Activated T-helper 9 cell treated with anti-CD3 and anti-CD28 coated beads, Interleukin-2, amount 50 U/mL, for 16 hours (primary cell): ENCODE results near the gene FGR.

Experiments
- DNase-seq: peaks from one replicate; pipeline ENCODE4 v3.0.0-alpha.2; 2020; ENCODE audit warnings: low read depth

FGR gene

GRCh38 chr1:27615346-27616192 is 19.4 kb downstream of the FGR start:
- no peak for DNase-seq

GRCh38 chr1:27614625-27615344 is 20.2 kb downstream of the FGR start:
- DNase-seq = no peak

GRCh38 chr1:27614043-27614624 is 20.9 kb downstream of the FGR start:
- DNase-seq = no peak

GRCh38 chr1:27612718-27613117 is 22.3 kb downstream of the FGR start:
- no peak for DNase-seq

- DNase-seq = no peak
Observed at GRCh38 chr1:27611450-27611849, 23.5 kb downstream of the FGR start.

GRCh38 chr1:27609618-27610240 is 25.3 kb downstream of the FGR start:
- no peak for DNase-seq

GRCh38 chr1:27609210-27609555 is 25.8 kb downstream of the FGR start:
- DNase-seq = no peak

- DNase-seq = no peak
Observed at GRCh38 chr1:27607239-27607804, 27.7 kb downstream of the FGR start.

- DNase-seq = no peak
Observed at GRCh38 chr1:27606708-27607238, 28.2 kb downstream of the FGR start.

GRCh38 chr1:27605796-27606707 is 28.9 kb downstream of the FGR start:
- peak; percentile 42 for DNase-seq

- no peak for DNase-seq
Observed at GRCh38 chr1:27605300-27605766, 29.7 kb downstream of the FGR start.

GRCh38 chr1:27604579-27605299 is 30.2 kb downstream of the FGR start:
- DNase-seq = no peak

- peak; percentile 84 for DNase-seq
Observed at GRCh38 chr1:27603681-27604578, 31.1 kb downstream of the FGR start, which contains the start of gene AHDC1. Gene AHDC1 (minus strand): TSS chr1:27604144. CDS start chr1:27552115, 52,029 bp downstream.

GRCh38 chr1:27603309-27603680 is 31.7 kb downstream of the FGR start:
- DNase-seq = no peak

- no peak for DNase-seq
Observed at GRCh38 chr1:27602462-27603308, 32.3 kb downstream of the FGR start.

GRCh38 chr1:27601771-27602461 is 33.1 kb downstream of the FGR start:
- DNase-seq = no peak

GRCh38 chr1:27601321-27601770 is 33.6 kb downstream of the FGR start:
- no peak for DNase-seq
